Vagina (tissue), 2 donors: ENCODE results near the gene SFI1.

Experiments used
- CTCF ChIP-seq, 3 experiments: fragments of 450-650 bp in 2 of 3; fragments of 200-600 bp in 1 of 3; sonication (generic) in 1 of 3; IDR thresholded peaks; one replicate each; pipeline ENCODE4 v1.5.1; 2017 to 2019; ENCODE audit warnings: antibody characterized with exemption in 3 of 3, mild to moderate bottlenecking in 2 of 3, moderate library complexity in 2 of 3
- POLR2A ChIP-seq, 2 donors: fragments of 450-650 bp; IDR thresholded peaks; one replicate each; pipeline ENCODE4 v1.6.1; 2017; ENCODE audit warnings: antibody characterized with exemption in 2 of 2, mild to moderate bottlenecking in 2 of 2, moderate library complexity in 2 of 2
- POLR2AphosphoS5 ChIP-seq, 2 donors: sonication (generic); formaldehyde crosslinking; IDR thresholded peaks; one replicate each; pipeline ENCODE4 v1.9.0; 2017; ENCODE audit warnings: antibody characterized with exemption in 2 of 2, mild to moderate bottlenecking in 2 of 2, low read depth in 1 of 2; ENCODE audit not compliant: insufficient read depth in 1 of 2

- TF ChIP-seq POLR2AphosphoS5 (IDR thresholded peaks at IDR 0.05; ENCODE audit: insufficient read depth in 1 of 2, low read depth in 1 of 2): no peak
- TF ChIP-seq CTCF (IDR thresholded peaks at IDR 0.05): no peak
- TF ChIP-seq POLR2A (IDR thresholded peaks at IDR 0.05): no peak
These were observed 156.8 kb downstream of the SFI1 start for GRCh38 chr22:31652911-31653684.
